Osteocyte (in vitro differentiated cells): ENCODE data around the gene ATP6V1E1. TPM values are rescaled to one million over a fixed set of nuclear protein-coding genes. Genes with fewer than 3 reads are reported as not detected.
"Not testable (repeated sequence)": the region's sequence is repeated elsewhere in the genome, so short reads cannot be mapped to it uniquely, and the experiment has no call there.

Experiments
- DNase-seq: peaks from one replicate; pipeline ENCODE4 v3.0.0; 2021; ENCODE audit warnings: mixed read lengths; ENCODE audit not compliant: unreplicated experiment; ENCODE audit errors: extremely low spot score
- H3K27ac Mint-ChIP-seq: one replicate; pipeline ENCODE4 v1.8.0; 2021; ENCODE audit warnings: mild to moderate bottlenecking, mixed read lengths; ENCODE audit not compliant: unreplicated experiment
- H3K27me3 Mint-ChIP-seq: one replicate; pipeline ENCODE4 v1.8.0; 2021; ENCODE audit warnings: mixed read lengths; ENCODE audit not compliant: unreplicated experiment
- H3K36me3 Mint-ChIP-seq: one replicate; pipeline ENCODE4 v1.8.0; 2021; ENCODE audit warnings: mixed read lengths; ENCODE audit not compliant: unreplicated experiment
- H3K4me1 Mint-ChIP-seq: one replicate; pipeline ENCODE4 v1.8.0; 2021; ENCODE audit warnings: mixed read lengths; ENCODE audit not compliant: unreplicated experiment
- H3K4me3 Mint-ChIP-seq: one replicate; pipeline ENCODE4 v1.8.0; 2021; ENCODE audit warnings: mild to moderate bottlenecking, moderate library complexity, mixed read lengths; ENCODE audit not compliant: unreplicated experiment
- H3K9me3 Mint-ChIP-seq: one replicate; pipeline ENCODE4 v1.8.0; 2021; ENCODE audit warnings: mixed read lengths; ENCODE audit not compliant: unreplicated experiment
- CTCF ChIP-seq: fragments of 200-600 bp; sonication (generic); IDR thresholded peaks from 2 replicates; pipeline ENCODE4 v1.5.0; 2021; ENCODE audit warnings: antibody characterized with exemption, mild to moderate bottlenecking, moderate library complexity
- total RNA-seq: library from RNA; stranded (reverse); gene quantifications from 2 replicates; pipeline ENCODE4 v1.2.1, GENCODE V29; 2021

The ATP6V1E1 gene
- total RNA-seq, 1 donor from 2014 or later, result 119 TPM

GRCh38 chr22:17570851-17571631, 57.5 kb downstream of the ATP6V1E1 start:
- Mint-ChIP-seq H3K36me3 (no peaks in the 10 kb centered on the region), H3K4me1 (peaks cover 31% of the 10 kb centered on the region), H3K4me3 (no peak overlapping the region), H3K27ac (peak overlapping the region; percentile 43), H3K27me3 (no peaks in the 10 kb centered on the region), H3K9me3 (no peaks in the 10 kb centered on the region)
- DNase-seq, result no peak
- no peak for TF ChIP-seq CTCF

- no peak for TF ChIP-seq CTCF
- Mint-ChIP-seq H3K36me3 (no peaks in the 10 kb centered on the region), H3K27me3 (no peaks in the 10 kb centered on the region), H3K9me3 (no peaks in the 10 kb centered on the region), H3K27ac (peak overlapping the region; percentile 48), H3K4me3 (peak overlapping the region; percentile 50), H3K4me1 (peaks cover 25% of the 10 kb centered on the region)
- no peak for DNase-seq
These were observed 58.5 kb downstream of the ATP6V1E1 start for GRCh38 chr22:17569971-17570511.

- Mint-ChIP-seq H3K27me3 (no peaks in the 10 kb centered on the region), H3K9me3 (no peaks in the 10 kb centered on the region), H3K4me3 (no peak overlapping the region), H3K27ac (no peak overlapping the region), H3K4me1 (peaks cover 33% of the 10 kb centered on the region), H3K36me3 (no peaks in the 10 kb centered on the region)
- DNase-seq, result no peak
- TF ChIP-seq CTCF, result no peak
These were observed 61.8 kb downstream of the ATP6V1E1 start for GRCh38 chr22:17566776-17567175.

GRCh38 chr22:17566016-17566687, 62.4 kb downstream of the ATP6V1E1 start:
- not testable (repeated sequence) for H3K4me3 Mint-ChIP-seq, H3K27ac Mint-ChIP-seq, H3K27me3 Mint-ChIP-seq

GRCh38 chr22:17563936-17564391, 64.6 kb downstream of the ATP6V1E1 start:
- no peak for DNase-seq
- H3K4me3 Mint-ChIP-seq, result no peak overlapping the region

More at GRCh38 chr22:17566016-17566687, 62.4 kb downstream of the ATP6V1E1 start:
- H3K4me1 Mint-ChIP-seq, result peaks cover 30% of the 10 kb centered on the region
- not testable (repeated sequence) for H3K36me3 Mint-ChIP-seq, DNase-seq, H3K9me3 Mint-ChIP-seq

More at GRCh38 chr22:17563936-17564391, 64.6 kb downstream of the ATP6V1E1 start:
- H3K36me3 Mint-ChIP-seq, result no peaks in the 10 kb centered on the region
- no peak overlapping the region for H3K27ac Mint-ChIP-seq
- H3K9me3 Mint-ChIP-seq, result no peaks in the 10 kb centered on the region
- no peak for TF ChIP-seq CTCF
- H3K27me3 Mint-ChIP-seq, result no peaks in the 10 kb centered on the region
- H3K4me1 Mint-ChIP-seq, result peaks cover 9% of the 10 kb centered on the region
